Measurements from ENCODE around the gene KAT6B. TPM values are rescaled to one million over a fixed set of nuclear protein-coding genes. Genes with fewer than 3 reads are reported as not detected.

The KAT6B gene
- total RNA-seq, 1 donor from 2014 or later: 59.2 TPM

DNA sequence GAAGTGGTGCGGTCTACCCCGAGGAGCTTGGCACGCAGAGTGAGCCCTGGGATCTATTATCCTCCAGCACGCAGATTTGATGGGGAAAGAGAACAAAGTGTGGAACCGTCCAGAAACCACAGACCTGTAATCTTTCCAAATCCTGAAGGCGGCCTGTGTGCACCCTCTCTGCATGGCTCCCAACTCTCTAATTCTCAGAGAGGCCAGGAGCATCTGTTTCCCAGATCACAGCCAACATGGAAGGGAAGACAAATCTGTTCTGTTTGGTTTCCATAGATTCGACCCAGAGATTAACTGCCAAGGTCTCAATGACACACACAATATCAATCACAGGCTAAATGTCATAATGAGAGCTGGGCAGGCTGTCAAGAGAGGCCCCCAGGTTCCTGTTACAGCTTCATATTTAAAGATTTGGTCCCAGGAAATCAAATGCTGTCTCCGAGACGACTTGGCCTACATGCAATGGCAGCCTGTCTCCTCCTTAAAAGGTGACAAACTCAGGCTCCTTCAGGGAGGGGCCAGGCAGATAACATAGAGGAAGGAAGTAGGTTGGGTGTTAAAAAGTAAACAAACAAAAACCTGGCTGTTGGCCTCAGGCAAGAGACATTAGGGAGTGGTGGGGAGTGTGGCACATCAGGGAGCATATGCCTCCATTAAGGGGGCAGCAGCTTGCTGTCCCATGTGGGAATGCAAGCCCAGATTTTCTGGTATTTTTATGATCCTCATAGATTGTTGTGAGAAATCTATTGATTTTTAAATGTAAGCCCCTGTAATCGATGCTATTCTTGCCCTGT, 236.3 kb downstream of the KAT6B start:
- intact Hi-C loops (cut with DNase I): no loop called here
- no peaks in the 10 kb centered on the region for H3K9me3 ChIP-seq
- H3K4me3 ChIP-seq: no peak overlapping the region
- no peak for DNase-seq (ENCODE audit: extremely low spot score in 2 of 2)
- peak overlapping the region; percentile 20 for H3K27ac ChIP-seq
- H3K27me3 ChIP-seq: no peaks in the 10 kb centered on the region
- no peaks in the 10 kb centered on the region for H3K36me3 ChIP-seq
- peaks cover 26% of the 10 kb centered on the region for H3K4me1 ChIP-seq
- no peak for TF ChIP-seq POLR2A (IDR thresholded peaks at IDR 0.05)
- TF ChIP-seq CTCF (IDR thresholded peaks at IDR 0.05): no peak

DNA sequence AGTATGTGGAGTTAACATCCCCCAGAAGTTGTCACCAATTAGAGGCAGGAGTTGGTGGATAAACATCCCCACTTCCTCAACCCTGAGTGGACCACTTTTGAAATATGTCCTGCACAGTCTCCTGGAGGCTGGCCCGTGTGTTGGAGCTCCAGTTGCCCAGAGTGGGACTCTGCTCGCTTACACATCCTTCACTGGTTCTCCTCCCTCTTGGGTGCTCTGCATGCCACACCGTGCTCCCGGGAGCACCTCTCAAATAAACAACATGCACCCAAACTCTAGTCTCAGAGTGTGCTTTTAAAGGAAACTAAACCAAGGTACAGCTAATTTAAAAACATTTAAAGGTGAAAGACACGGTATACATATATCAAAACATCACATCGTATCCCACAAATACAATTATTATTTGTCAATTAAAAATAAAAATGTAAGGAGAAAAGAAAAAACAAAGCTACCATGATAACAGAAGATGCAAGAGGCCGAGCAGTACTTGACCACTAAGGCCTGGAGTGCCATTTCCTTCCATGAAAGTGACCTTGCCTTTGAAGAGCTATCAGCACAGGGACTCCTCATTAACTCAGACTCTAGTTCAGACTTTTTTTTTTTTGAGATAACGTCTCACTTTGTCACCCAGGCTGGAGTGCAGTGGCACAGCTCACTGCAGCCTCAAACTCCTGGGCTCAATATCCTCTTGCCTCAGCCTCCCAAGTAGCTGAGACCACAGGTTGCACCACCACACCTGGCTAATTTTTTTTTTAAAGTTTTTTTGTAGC, 237.2 kb downstream of the KAT6B start:
- TF ChIP-seq POLR2AphosphoS5 (IDR thresholded peaks at IDR 0.05; ENCODE audit: insufficient read depth in 1 of 2, low read depth in 1 of 2) (no peak), CTCF (IDR thresholded peaks at IDR 0.05) (no peak), POLR2A (IDR thresholded peaks at IDR 0.05) (no peak)
- intact Hi-C loops (cut with DNase I): no loop called here

GRCh38 chr10:75065076-75065475, 238.7 kb downstream of the KAT6B start:
- Histone ChIP-seq H3K4me3 (no peak overlapping the region), H3K9me3 (no peaks in the 10 kb centered on the region), H3K4me1 (peaks cover 17% of the 10 kb centered on the region), H3K27me3 (no peaks in the 10 kb centered on the region), H3K36me3 (no peaks in the 10 kb centered on the region), H3K27ac (peak overlapping the region; percentile 44)
- DNase-seq (ENCODE audit: extremely low spot score in 2 of 2): no peak
- TF ChIP-seq POLR2A (IDR thresholded peaks at IDR 0.05) (no peak), POLR2AphosphoS5 (IDR thresholded peaks at IDR 0.05; ENCODE audit: insufficient read depth in 1 of 2, low read depth in 1 of 2) (no peak), CTCF (IDR thresholded peaks at IDR 0.05) (no peak)
- intact Hi-C loops (cut with DNase I): no loop called here

More for the DNA sequence above, 237.2 kb downstream of the KAT6B start:
- H3K4me1 ChIP-seq: peaks cover 17% of the 10 kb centered on the region
- no peak overlapping the region for H3K27ac ChIP-seq
- DNase-seq (ENCODE audit: extremely low spot score in 2 of 2): no peak
- H3K27me3 ChIP-seq: no peaks in the 10 kb centered on the region
- H3K36me3 ChIP-seq: no peaks in the 10 kb centered on the region
- H3K9me3 ChIP-seq: no peaks in the 10 kb centered on the region
- no peak overlapping the region for H3K4me3 ChIP-seq

DNA sequence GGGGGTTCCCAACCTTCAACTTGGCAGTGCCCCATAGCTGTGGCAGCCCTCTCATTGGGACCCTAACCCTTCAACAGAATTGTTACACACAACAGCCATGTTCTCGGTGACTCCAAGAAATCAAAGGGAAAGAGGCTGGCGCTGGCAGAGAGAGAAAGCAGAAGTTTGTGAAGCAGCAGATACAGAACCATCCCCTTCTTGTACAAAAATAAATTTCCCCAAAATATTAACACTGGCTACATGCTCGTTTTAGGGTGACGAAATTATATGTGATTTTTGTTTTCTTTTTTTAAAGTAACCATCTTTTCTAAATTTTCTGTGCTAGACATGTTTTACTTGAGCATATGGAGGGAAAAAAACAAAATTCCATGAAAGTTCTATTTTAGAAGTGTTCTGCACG, 239.9 kb downstream of the KAT6B start:
- H3K4me3 ChIP-seq: no peak overlapping the region
- no peak for TF ChIP-seq CTCF (IDR thresholded peaks at IDR 0.05)
- no peak for TF ChIP-seq POLR2A (IDR thresholded peaks at IDR 0.05)
- TF ChIP-seq POLR2AphosphoS5 (IDR thresholded peaks at IDR 0.05; ENCODE audit: insufficient read depth in 1 of 2, low read depth in 1 of 2): no peak
- peaks cover 24% of the 10 kb centered on the region for H3K4me1 ChIP-seq
- no peaks in the 10 kb centered on the region for H3K27me3 ChIP-seq
- DNase-seq (ENCODE audit: extremely low spot score in 2 of 2): no peak
- H3K36me3 ChIP-seq: no peaks in the 10 kb centered on the region
- intact Hi-C loops (cut with DNase I): no loop called here
- no peak overlapping the region for H3K27ac ChIP-seq
- no peaks in the 10 kb centered on the region for H3K9me3 ChIP-seq

GRCh38 chr10:75067272-75067671, 240.9 kb downstream of the KAT6B start:
- no peak for TF ChIP-seq CTCF (IDR thresholded peaks at IDR 0.05)
- no peak for TF ChIP-seq POLR2AphosphoS5 (IDR thresholded peaks at IDR 0.05; ENCODE audit: insufficient read depth in 1 of 2, low read depth in 1 of 2)
- TF ChIP-seq POLR2A (IDR thresholded peaks at IDR 0.05): no peak
- Histone ChIP-seq H3K9me3 (no peaks in the 10 kb centered on the region), H3K27me3 (no peaks in the 10 kb centered on the region), H3K36me3 (no peaks in the 10 kb centered on the region), H3K27ac (no peak overlapping the region), H3K4me1 (peaks cover 27% of the 10 kb centered on the region), H3K4me3 (no peak overlapping the region)
- no peak for DNase-seq (ENCODE audit: extremely low spot score in 2 of 2)
- intact Hi-C loops (cut with DNase I): no loop called here

Data from vagina (tissue), 2 donors.